Stromal cell of bone marrow (primary cell): Measurements from ENCODE around the gene MAVS.
A peak's percentile ranks its signal among the peaks of the same experiment; 100 is the strongest.

Experiments used
- DNase-seq: peaks from one replicate; pipeline ENCODE4 v3.0.0-alpha.2; 2012; ENCODE audit warnings: low read depth

Gene MAVS

GRCh38 chr20:3846740-3847428 is at the start of gene MAVS:
Gene MAVS, plus strand, starts transcription at chr20:3846834. Its CDS starts 7,791 bp downstream, at chr20:3854625.
- DNase-seq = peak; percentile 53

- no peak for DNase-seq
Measured at GRCh38 chr20:3797226-3797545, 49.4 kb upstream of the MAVS start.

- DNase-seq = no peak
Measured at GRCh38 chr20:3797592-3798372, 48.9 kb upstream of the MAVS start.

GRCh38 chr20:3798373-3798768 is 48.3 kb upstream of the MAVS start:
- DNase-seq = no peak

GRCh38 chr20:3798908-3799248 is 47.8 kb upstream of the MAVS start:
- no peak for DNase-seq

GRCh38 chr20:3800256-3800877 is 46.3 kb upstream of the MAVS start:
- DNase-seq = no peak

- DNase-seq = no peak
Measured at GRCh38 chr20:3800878-3801260, 45.8 kb upstream of the MAVS start.

- DNase-seq = no peak
Measured at GRCh38 chr20:3801299-3801698, 45.3 kb upstream of the MAVS start.

GRCh38 chr20:3801846-3802245 is 44.8 kb upstream of the MAVS start:
- no peak for DNase-seq

GRCh38 chr20:3802524-3803239 is 44.0 kb upstream of the MAVS start:
- DNase-seq = no peak

- no peak for DNase-seq
Measured at GRCh38 chr20:3803289-3803688, 43.3 kb upstream of the MAVS start.

- DNase-seq = no peak
Measured at GRCh38 chr20:3803854-3804253, 42.8 kb upstream of the MAVS start.

GRCh38 chr20:3804254-3804751 is 42.3 kb upstream of the MAVS start:
- no peak for DNase-seq

- DNase-seq = no peak
Measured at GRCh38 chr20:3804781-3805180, 41.9 kb upstream of the MAVS start.

GRCh38 chr20:3808544-3808943 is 38.1 kb upstream of the MAVS start:
- DNase-seq = no peak

- DNase-seq = peak; percentile 96
Measured at GRCh38 chr20:3811467-3812258, 35.0 kb upstream of the MAVS start.

GRCh38 chr20:3812259-3812681 is 34.4 kb upstream of the MAVS start:
- no peak for DNase-seq

GRCh38 chr20:3812975-3813847 is 33.4 kb upstream of the MAVS start:
- DNase-seq = no peak

- no peak for DNase-seq
Measured at GRCh38 chr20:3813848-3814581, 32.6 kb upstream of the MAVS start.

- DNase-seq = no peak
Measured at GRCh38 chr20:3814928-3815495, 31.6 kb upstream of the MAVS start.
